ENCODE measurements around the gene RAPGEF6.

GRCh38 chr5:131463656-131464055, 171.4 kb downstream of the RAPGEF6 start:
- TF ChIP-seq EZH2 (IDR thresholded peaks at IDR 0.05) (no peak), POLR2AphosphoS5 (IDR thresholded peaks at IDR 0.05; ENCODE audit: borderline replicate concordance, low read depth, low read length) (no peak), FOXP2 (optimal IDR thresholded peaks at IDR 0.05; ENCODE audit: control extremely low read depth, extremely low read length, insufficient read depth) (no peak)

Data from SK-N-MC (cell line).